ENCODE measurements around the gene TNS3. TPM values are rescaled to one million over a fixed set of nuclear protein-coding genes. Genes with fewer than 3 reads are reported as not detected.
A peak's percentile ranks its signal among the peaks of the same experiment; 100 is the strongest.
"Not testable (repeated sequence)": the region's sequence is repeated elsewhere in the genome, so short reads cannot be mapped to it uniquely, and the experiment has no call there.

Gene TNS3
- total RNA-seq, 1 donor from 2014 or later, result 92.9 TPM

DNA sequence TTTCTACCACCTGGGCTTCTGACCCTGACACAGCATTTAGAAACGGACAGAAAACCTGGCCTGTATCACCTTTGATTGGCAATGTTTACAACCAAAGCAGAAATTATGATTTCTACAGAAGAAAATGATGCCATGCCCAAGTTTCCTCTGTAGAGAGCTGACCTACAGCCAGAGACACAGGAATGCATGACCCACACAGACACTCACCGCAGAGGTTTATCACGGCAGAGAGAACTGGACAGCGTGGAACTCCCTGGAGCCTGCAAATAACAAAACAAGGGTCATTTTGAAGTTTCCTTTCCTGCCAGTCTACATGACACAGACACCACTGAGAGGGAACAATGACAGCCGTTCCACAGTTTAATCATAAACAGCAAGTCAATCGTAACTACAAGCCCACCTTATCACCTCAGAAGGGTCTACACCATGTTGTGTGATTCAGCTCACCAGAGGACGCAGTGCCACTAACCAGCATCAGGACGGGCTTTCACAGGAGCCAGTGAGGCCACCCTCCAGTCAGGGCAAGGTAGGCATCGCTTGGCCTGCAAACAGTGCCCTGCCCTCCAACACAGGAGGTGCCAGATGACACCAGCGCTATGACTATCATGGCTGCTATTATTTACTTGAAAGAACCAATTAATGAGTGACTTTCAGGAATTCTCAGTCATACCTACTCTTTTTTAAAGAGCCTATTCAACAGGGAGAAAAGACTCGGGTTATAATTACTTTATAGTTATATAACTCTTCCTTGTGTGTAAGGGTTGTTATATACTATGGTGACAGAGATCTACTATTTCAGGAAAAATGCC lies 139.9 kb downstream of the TNS3 start:
- Mint-ChIP-seq H3K4me3 (ENCODE audit: unreplicated experiment) (peak overlapping the region; percentile 68), H3K36me3 (ENCODE audit: low read depth, unreplicated experiment) (peaks cover 16% of the 10 kb centered on the region), H3K9me3 (ENCODE audit: unreplicated experiment) (no peaks in the 10 kb centered on the region), H3K27ac (ENCODE audit: unreplicated experiment) (peak overlapping the region; percentile 91), H3K27me3 (ENCODE audit: low read depth, unreplicated experiment) (no peaks in the 10 kb centered on the region), H3K4me1 (ENCODE audit: low read depth, unreplicated experiment) (peaks cover 68% of the 10 kb centered on the region)
- H4K20me1 ChIP-seq (ENCODE audit: insufficient read depth, low read length), result peaks cover 47% of the 10 kb centered on the region
- peaks cover 44% of the 10 kb centered on the region for H3K79me2 ChIP-seq (ENCODE audit: insufficient read depth, low read length)
- peak overlapping the region; percentile 19 for H3K27ac ChIP-seq (ENCODE audit: low read depth, low read length)
- TF ChIP-seq, protein P1, sequence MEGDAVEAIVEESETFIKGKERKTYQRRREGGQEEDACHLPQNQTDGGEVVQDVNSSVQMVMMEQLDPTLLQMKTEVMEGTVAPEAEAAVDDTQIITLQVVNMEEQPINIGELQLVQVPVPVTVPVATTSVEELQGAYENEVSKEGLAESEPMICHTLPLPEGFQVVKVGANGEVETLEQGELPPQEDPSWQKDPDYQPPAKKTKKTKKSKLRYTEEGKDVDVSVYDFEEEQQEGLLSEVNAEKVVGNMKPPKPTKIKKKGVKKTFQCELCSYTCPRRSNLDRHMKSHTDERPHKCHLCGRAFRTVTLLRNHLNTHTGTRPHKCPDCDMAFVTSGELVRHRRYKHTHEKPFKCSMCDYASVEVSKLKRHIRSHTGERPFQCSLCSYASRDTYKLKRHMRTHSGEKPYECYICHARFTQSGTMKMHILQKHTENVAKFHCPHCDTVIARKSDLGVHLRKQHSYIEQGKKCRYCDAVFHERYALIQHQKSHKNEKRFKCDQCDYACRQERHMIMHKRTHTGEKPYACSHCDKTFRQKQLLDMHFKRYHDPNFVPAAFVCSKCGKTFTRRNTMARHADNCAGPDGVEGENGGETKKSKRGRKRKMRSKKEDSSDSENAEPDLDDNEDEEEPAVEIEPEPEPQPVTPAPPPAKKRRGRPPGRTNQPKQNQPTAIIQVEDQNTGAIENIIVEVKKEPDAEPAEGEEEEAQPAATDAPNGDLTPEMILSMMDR (IDR thresholded peaks at IDR 0.05; ENCODE audit: insufficient read depth, low read depth, low read length), result no peak
- TF ChIP-seq EZH2 (IDR thresholded peaks at IDR 0.05; ENCODE audit: insufficient read depth, low read length), result no peak
- peak overlapping the region; percentile 7 for H3K9ac ChIP-seq (ENCODE audit: low read length)
- peak; percentile 68 for DNase-seq (ENCODE audit: low read depth)
- FAIRE-seq, result peak; percentile 50
- no peaks in the 10 kb centered on the region for H3K27me3 ChIP-seq (ENCODE audit: insufficient read depth, low read length)
- peak overlapping the region; percentile 4 for H3K4me2 ChIP-seq (ENCODE audit: low read length)
- no peak overlapping the region for H2AFZ ChIP-seq (ENCODE audit: low read depth, low read length)
- H3K9me3 ChIP-seq (ENCODE audit: insufficient read depth, low read depth, low read length), result no peaks in the 10 kb centered on the region
- peaks cover 7% of the 10 kb centered on the region for H3K4me1 ChIP-seq (ENCODE audit: insufficient read depth, low read length)
- no peak overlapping the region for H3K4me3 ChIP-seq (ENCODE audit: insufficient read depth, low read depth, low read length)
- peaks cover 6% of the 10 kb centered on the region for H3K36me3 ChIP-seq (ENCODE audit: insufficient read depth, low read length)

DNA sequence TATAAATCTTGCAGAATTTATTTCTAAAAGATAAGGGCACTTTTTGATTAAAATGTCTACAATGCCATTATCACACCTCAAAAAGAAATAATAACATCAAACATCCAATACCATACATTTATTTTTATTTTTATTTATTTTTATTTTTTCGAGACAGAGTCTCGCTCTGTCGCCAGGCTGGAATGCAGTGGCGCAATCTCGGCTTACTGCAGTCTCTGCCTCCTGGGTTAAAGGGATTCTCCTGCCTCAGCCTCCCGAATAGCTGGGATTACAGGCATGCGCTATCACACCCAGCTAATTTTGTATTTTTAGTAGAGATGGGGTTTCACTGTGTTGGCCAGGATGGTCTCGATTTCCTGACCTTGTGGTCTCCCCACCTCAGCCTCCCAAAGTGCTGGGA lies 140.9 kb downstream of the TNS3 start:
- not testable (repeated sequence) for H3K4me3 ChIP-seq (ENCODE audit: insufficient read depth, low read depth, low read length); FAIRE-seq; H3K4me3 Mint-ChIP-seq (ENCODE audit: unreplicated experiment); H3K27me3 ChIP-seq (ENCODE audit: insufficient read depth, low read length); H3K9ac ChIP-seq (ENCODE audit: low read length); H2AFZ ChIP-seq (ENCODE audit: low read depth, low read length); H3K27ac ChIP-seq (ENCODE audit: low read depth, low read length); H3K9me3 ChIP-seq (ENCODE audit: insufficient read depth, low read depth, low read length); H3K36me3 ChIP-seq (ENCODE audit: insufficient read depth, low read length); H3K4me1 ChIP-seq (ENCODE audit: insufficient read depth, low read length); H3K9me3 Mint-ChIP-seq (ENCODE audit: unreplicated experiment); DNase-seq (ENCODE audit: low read depth); H3K4me2 ChIP-seq (ENCODE audit: low read length); H3K27me3 Mint-ChIP-seq (ENCODE audit: low read depth, unreplicated experiment)
- Histone ChIP-seq H3K79me2 (ENCODE audit: insufficient read depth, low read length) (peaks cover 37% of the 10 kb centered on the region), H4K20me1 (ENCODE audit: insufficient read depth, low read length) (peaks cover 39% of the 10 kb centered on the region)
- peak overlapping the region; percentile 91 for H3K27ac Mint-ChIP-seq (ENCODE audit: unreplicated experiment)
- H3K4me1 Mint-ChIP-seq (ENCODE audit: low read depth, unreplicated experiment), result peaks cover 63% of the 10 kb centered on the region
- peaks cover 13% of the 10 kb centered on the region for H3K36me3 Mint-ChIP-seq (ENCODE audit: low read depth, unreplicated experiment)

DNA sequence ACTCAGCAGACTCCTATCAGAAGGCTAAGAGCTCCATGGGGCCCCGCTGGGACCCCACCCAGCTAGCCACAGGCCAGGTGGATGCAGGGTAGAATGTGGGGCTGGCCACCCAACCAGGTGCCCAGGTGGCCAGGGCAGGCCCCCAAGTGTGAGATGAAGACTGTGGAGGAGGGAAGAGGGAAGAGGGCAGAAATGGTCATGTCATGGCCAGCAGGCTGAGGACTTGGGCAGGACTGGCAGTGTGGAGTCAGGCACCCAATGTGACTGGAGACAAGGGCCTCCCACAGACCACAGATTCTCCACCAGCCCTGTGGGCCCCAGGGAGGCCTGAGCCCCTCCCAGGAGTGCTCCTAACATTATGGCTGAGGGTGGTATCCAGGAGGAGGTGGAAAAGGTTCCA lies 141.6 kb downstream of the TNS3 start:
- Histone ChIP-seq H3K36me3 (ENCODE audit: insufficient read depth, low read length) (peaks cover 6% of the 10 kb centered on the region), H3K27me3 (ENCODE audit: insufficient read depth, low read length) (no peaks in the 10 kb centered on the region), H3K9me3 (ENCODE audit: insufficient read depth, low read depth, low read length) (no peaks in the 10 kb centered on the region), H3K9ac (ENCODE audit: low read length) (no peak overlapping the region), H2AFZ (ENCODE audit: low read depth, low read length) (no peak overlapping the region), H3K4me2 (ENCODE audit: low read length) (no peak overlapping the region), H3K79me2 (ENCODE audit: insufficient read depth, low read length) (peaks cover 34% of the 10 kb centered on the region), H3K4me3 (ENCODE audit: insufficient read depth, low read depth, low read length) (no peak overlapping the region), H3K4me1 (ENCODE audit: insufficient read depth, low read length) (peaks cover 7% of the 10 kb centered on the region), H4K20me1 (ENCODE audit: insufficient read depth, low read length) (peaks cover 31% of the 10 kb centered on the region), H3K27ac (ENCODE audit: low read depth, low read length) (no peak overlapping the region)
- no peaks in the 10 kb centered on the region for H3K27me3 Mint-ChIP-seq (ENCODE audit: low read depth, unreplicated experiment)
- H3K4me3 Mint-ChIP-seq (ENCODE audit: unreplicated experiment), result no peak overlapping the region
- H3K27ac Mint-ChIP-seq (ENCODE audit: unreplicated experiment), result peak overlapping the region; percentile 87
- DNase-seq (ENCODE audit: low read depth), result no peak
- TF ChIP-seq, protein P1 (IDR thresholded peaks at IDR 0.05; ENCODE audit: insufficient read depth, low read depth, low read length), result no peak
- TF ChIP-seq EZH2 (IDR thresholded peaks at IDR 0.05; ENCODE audit: insufficient read depth, low read length), result no peak
- H3K4me1 Mint-ChIP-seq (ENCODE audit: low read depth, unreplicated experiment), result peaks cover 60% of the 10 kb centered on the region
- FAIRE-seq, result no peak
- no peaks in the 10 kb centered on the region for H3K9me3 Mint-ChIP-seq (ENCODE audit: unreplicated experiment)
- peaks cover 13% of the 10 kb centered on the region for H3K36me3 Mint-ChIP-seq (ENCODE audit: low read depth, unreplicated experiment)
